ENCODE data around the gene DNPEP. TPM values are rescaled to one million over a fixed set of nuclear protein-coding genes. Genes with fewer than 3 reads are reported as not detected.
A peak's percentile ranks its signal among the peaks of the same experiment; 100 is the strongest.

The DNPEP gene
- total RNA-seq, 1 experiment from 2014 or later = 60.9 TPM

DNA sequence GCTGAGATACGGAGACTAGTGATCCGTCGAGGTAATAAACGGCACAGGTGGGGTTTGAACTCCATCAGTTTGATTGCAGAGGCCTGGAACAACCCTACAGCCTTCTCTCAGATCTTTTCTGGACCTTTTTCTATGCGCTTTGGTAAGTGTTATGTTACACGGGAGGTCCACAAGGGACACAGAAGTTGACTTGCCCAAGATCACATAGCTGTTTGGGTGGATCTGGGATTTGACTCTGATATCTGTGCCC lies 1.1 kb upstream of the DNPEP start:
- Histone ChIP-seq H3K9ac (ENCODE audit: extremely low read depth, insufficient read length, low read length) (no peak overlapping the region), H4K91ac (ENCODE audit: insufficient read length, low read depth, low read length) (no peak overlapping the region), H3K18ac (ENCODE audit: insufficient read length, low read depth, low read length) (no peak overlapping the region), H3K23ac (ENCODE audit: insufficient read length, low read depth, low read length) (no peak overlapping the region), H3K56ac (ENCODE audit: insufficient read length, low read depth, low read length) (no peak overlapping the region), H2BK15ac (ENCODE audit: low read depth, low read length) (no peak overlapping the region), H3K4ac (ENCODE audit: low read depth, low read length) (no peak overlapping the region), H3K23me2 (ENCODE audit: insufficient read length, low read depth, low read length, poor library complexity, severe bottlenecking) (peaks cover 7% of the 10 kb centered on the region), H2BK5ac (ENCODE audit: insufficient read length, low read length) (no peak overlapping the region), H3K27ac (ENCODE audit: insufficient read length, low read depth, low read length) (no peak overlapping the region), H3K9me3 (ENCODE audit: control insufficient read depth, low read depth, low read length) (no peaks in the 10 kb centered on the region), H4K8ac (replicated peaks; ENCODE audit: insufficient read length, low read depth, low read length) (no peak overlapping the region), H3K14ac (ENCODE audit: insufficient read depth, low read length) (no peak overlapping the region), H3K4me2 (ENCODE audit: insufficient read depth, insufficient read length, low read length) (peak overlapping the region; percentile 50), H2BK12ac (ENCODE audit: insufficient read length, low read depth, low read length) (no peak overlapping the region), H3T11ph (ENCODE audit: low read length) (no peak overlapping the region), H2BK120ac (ENCODE audit: low read depth, low read length, poor library complexity, severe bottlenecking) (no peak overlapping the region), H3K79me1 (ENCODE audit: insufficient read depth, low read depth, low read length, poor library complexity, severe bottlenecking) (no peaks in the 10 kb centered on the region), H2AK5ac (ENCODE audit: insufficient read length, low read length) (no peak overlapping the region), H4K5ac (ENCODE audit: insufficient read length, low read depth, low read length) (no peak overlapping the region), H3K79me2 (ENCODE audit: insufficient read depth, low read length) (no peaks in the 10 kb centered on the region), H2AFZ (ENCODE audit: low read length) (no peak overlapping the region), H3K27me3 (ENCODE audit: insufficient read depth, low read length) (no peaks in the 10 kb centered on the region), H4K20me1 (ENCODE audit: control insufficient read depth, insufficient read depth, insufficient read length) (no peaks in the 10 kb centered on the region), H3K4me1 (ENCODE audit: insufficient read depth, low read length) (no peaks in the 10 kb centered on the region; the same call in 1 of the 2 replicates), H2BK20ac (ENCODE audit: low read depth, low read length, poor library complexity, severe bottlenecking) (no peak overlapping the region)
- no CpG with 5 or more reads among the region's 6 CpGs for WGBS (ENCODE audit: extremely low coverage, insufficient read length, low lambda C conversion rate)
- peak overlapping the region; percentile 80 to 95 for H3K4me3 Mint-ChIP-seq
- peaks cover 17 to 26% (median 22%) of the 10 kb centered on the region in 3 experiments; a peak in 6 of 7 replicates for H3K36me3 Mint-ChIP-seq (ENCODE audit: insufficient read depth in 1 of 3, low read depth in 3 of 3)
- DNase-seq = no peak
- H3K4me1 Mint-ChIP-seq = peaks cover 15 to 22% of the 10 kb centered on the region in 2 experiments
- H3K9me3 Mint-ChIP-seq = no peaks in the 10 kb centered on the region; a peak in 1 of 5 replicates
- H3K27me3 Mint-ChIP-seq (ENCODE audit: low read depth) = peaks cover 3% of the 10 kb centered on the region; the same call in 1 of the 2 replicates
- no peak overlapping the region for H3K27ac Mint-ChIP-seq
- TF ChIP-seq, protein P1, sequence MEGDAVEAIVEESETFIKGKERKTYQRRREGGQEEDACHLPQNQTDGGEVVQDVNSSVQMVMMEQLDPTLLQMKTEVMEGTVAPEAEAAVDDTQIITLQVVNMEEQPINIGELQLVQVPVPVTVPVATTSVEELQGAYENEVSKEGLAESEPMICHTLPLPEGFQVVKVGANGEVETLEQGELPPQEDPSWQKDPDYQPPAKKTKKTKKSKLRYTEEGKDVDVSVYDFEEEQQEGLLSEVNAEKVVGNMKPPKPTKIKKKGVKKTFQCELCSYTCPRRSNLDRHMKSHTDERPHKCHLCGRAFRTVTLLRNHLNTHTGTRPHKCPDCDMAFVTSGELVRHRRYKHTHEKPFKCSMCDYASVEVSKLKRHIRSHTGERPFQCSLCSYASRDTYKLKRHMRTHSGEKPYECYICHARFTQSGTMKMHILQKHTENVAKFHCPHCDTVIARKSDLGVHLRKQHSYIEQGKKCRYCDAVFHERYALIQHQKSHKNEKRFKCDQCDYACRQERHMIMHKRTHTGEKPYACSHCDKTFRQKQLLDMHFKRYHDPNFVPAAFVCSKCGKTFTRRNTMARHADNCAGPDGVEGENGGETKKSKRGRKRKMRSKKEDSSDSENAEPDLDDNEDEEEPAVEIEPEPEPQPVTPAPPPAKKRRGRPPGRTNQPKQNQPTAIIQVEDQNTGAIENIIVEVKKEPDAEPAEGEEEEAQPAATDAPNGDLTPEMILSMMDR (conservative IDR thresholded peaks at IDR 0.05) = no peak
